ENCODE measurements around the gene ATAD3B. TPM values are rescaled to one million over a fixed set of nuclear protein-coding genes. Genes with fewer than 3 reads are reported as not detected.
"Not testable (repeated sequence)": the region's sequence is repeated elsewhere in the genome, so short reads cannot be mapped to it uniquely, and the experiment has no call there.

Gene ATAD3B
- total RNA-seq, 6 donors from 2014 or later, result 19.9 to 120 (median 26.9) TPM

- Histone ChIP-seq H3K27ac (no peak overlapping the region), H3K4me3 (no peak overlapping the region), H3K36me3 (no peaks in the 10 kb centered on the region), H3K27me3 (no peaks in the 10 kb centered on the region), H3K4me1 (no peaks in the 10 kb centered on the region), H3K9me3 (no peaks in the 10 kb centered on the region)
- peak in 1 of 2 donors; percentile 76 for DNase-seq
- 90 to 91% methylated on average over 23 to 26 of the region's 26 CpGs for WGBS, 2 donors
- no peak for ATAC-seq (ENCODE audit: low FRiP score in 2 of 2)
- TF ChIP-seq POLR2A (IDR thresholded peaks at IDR 0.05), result no peak
- TF ChIP-seq POLR2AphosphoS5 (IDR thresholded peaks at IDR 0.05), result no peak
- TF ChIP-seq EP300 (IDR thresholded peaks at IDR 0.05), result no peak
- TF ChIP-seq CTCF (IDR thresholded peaks at IDR 0.05), result no peak
These were observed 19.7 kb upstream of the ATAD3B start for GRCh38 chr1:1451696-1452364.

GRCh38 chr1:1452365-1452739 lies 19.2 kb upstream of the ATAD3B start:
- not testable (repeated sequence) for H3K36me3 ChIP-seq; H3K9me3 ChIP-seq; H3K4me1 ChIP-seq; ATAC-seq (ENCODE audit: low FRiP score in 2 of 2); H3K27ac ChIP-seq; DNase-seq; H3K27me3 ChIP-seq; H3K4me3 ChIP-seq
- WGBS, 2 donors, result 70 to 93% methylated on average over 6 of the region's 8 CpGs

GRCh38 chr1:1452882-1453281 lies 18.7 kb upstream of the ATAD3B start:
- ATAC-seq (ENCODE audit: low FRiP score in 2 of 2) (no peak), DNase-seq (peak in 1 of 2 donors; percentile 66)
- WGBS, 2 donors, result 90 to 94% methylated on average over 7 to 16 of the region's 16 CpGs
- no peaks in the 10 kb centered on the region for H3K27me3 ChIP-seq
- H3K4me3 ChIP-seq, result no peak overlapping the region
- H3K27ac ChIP-seq, result no peak overlapping the region
- TF ChIP-seq CTCF (IDR thresholded peaks at IDR 0.05) (no peak), EP300 (IDR thresholded peaks at IDR 0.05) (no peak), POLR2AphosphoS5 (IDR thresholded peaks at IDR 0.05) (no peak), POLR2A (IDR thresholded peaks at IDR 0.05) (no peak)
- H3K9me3 ChIP-seq, result no peaks in the 10 kb centered on the region
- H3K36me3 ChIP-seq, result no peaks in the 10 kb centered on the region
- H3K4me1 ChIP-seq, result no peaks in the 10 kb centered on the region

GRCh38 chr1:1454286-1455056 lies 17.1 kb upstream of the ATAD3B start:
- DNase-seq, result peak in 1 of 2 donors; percentile 71
- ATAC-seq (ENCODE audit: low FRiP score in 2 of 2); H3K4me3 ChIP-seq; H3K36me3 ChIP-seq; H3K27me3 ChIP-seq; H3K27ac ChIP-seq; H3K9me3 ChIP-seq; H3K4me1 ChIP-seq: not testable (repeated sequence)
- 87% methylated on average over 19 to 22 of the region's 41 CpGs for WGBS, 2 donors

DNA sequence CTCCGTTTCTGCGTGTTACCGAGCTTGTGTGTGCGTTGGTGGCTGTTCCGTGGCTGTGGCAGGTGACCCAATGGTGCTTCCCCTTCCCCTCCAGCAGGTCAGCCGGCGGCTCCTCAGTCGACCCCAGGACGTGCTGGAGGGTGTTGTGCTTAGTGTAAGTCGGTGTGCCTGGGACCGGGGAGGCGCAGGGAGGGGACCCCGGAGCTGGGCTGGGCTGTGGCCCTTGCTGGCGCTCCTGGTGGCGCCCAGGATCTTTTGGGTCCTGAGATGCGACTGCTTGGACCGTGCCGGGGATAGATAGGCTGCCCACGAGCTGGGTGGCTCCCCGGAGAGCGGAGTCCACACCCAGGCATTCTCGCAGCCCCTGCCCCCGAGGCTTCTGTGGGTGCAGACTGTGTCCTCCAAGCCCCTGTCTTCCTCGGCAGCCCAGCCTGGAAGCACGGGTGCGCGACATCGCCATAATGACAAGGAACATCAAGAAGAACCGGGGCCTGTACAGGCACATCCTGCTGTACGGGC lies 16.1 kb upstream of the ATAD3B start:
- ATAC-seq (ENCODE audit: low FRiP score in 2 of 2), result no peak
- no peaks in the 10 kb centered on the region for H3K9me3 ChIP-seq
- 76 to 90% methylated on average over 5 to 23 of the region's 30 CpGs for WGBS, 2 donors
- no peak overlapping the region for H3K27ac ChIP-seq
- H3K4me3 ChIP-seq, result no peak overlapping the region
- H3K27me3 ChIP-seq, result no peaks in the 10 kb centered on the region
- no peaks in the 10 kb centered on the region for H3K4me1 ChIP-seq
- DNase-seq, result peak in 1 of 2 donors; percentile 73
- H3K36me3 ChIP-seq, result no peaks in the 10 kb centered on the region
- no peak for TF ChIP-seq POLR2AphosphoS5 (IDR thresholded peaks at IDR 0.05)
- no peak for TF ChIP-seq CTCF (IDR thresholded peaks at IDR 0.05)
- no peak for TF ChIP-seq POLR2A (IDR thresholded peaks at IDR 0.05)
- no peak for TF ChIP-seq EP300 (IDR thresholded peaks at IDR 0.05)

GRCh38 chr1:1455934-1456333 lies 15.6 kb upstream of the ATAD3B start:
- H3K27ac ChIP-seq; H3K36me3 ChIP-seq; H3K27me3 ChIP-seq; DNase-seq; H3K4me1 ChIP-seq; H3K9me3 ChIP-seq; H3K4me3 ChIP-seq; ATAC-seq (ENCODE audit: low FRiP score in 2 of 2): not testable (repeated sequence)
- WGBS, 2 donors, result 100% methylated on average over 1 of the region's 15 CpGs; no CpG with 5 or more reads in 1 of the 2 donors

DNA sequence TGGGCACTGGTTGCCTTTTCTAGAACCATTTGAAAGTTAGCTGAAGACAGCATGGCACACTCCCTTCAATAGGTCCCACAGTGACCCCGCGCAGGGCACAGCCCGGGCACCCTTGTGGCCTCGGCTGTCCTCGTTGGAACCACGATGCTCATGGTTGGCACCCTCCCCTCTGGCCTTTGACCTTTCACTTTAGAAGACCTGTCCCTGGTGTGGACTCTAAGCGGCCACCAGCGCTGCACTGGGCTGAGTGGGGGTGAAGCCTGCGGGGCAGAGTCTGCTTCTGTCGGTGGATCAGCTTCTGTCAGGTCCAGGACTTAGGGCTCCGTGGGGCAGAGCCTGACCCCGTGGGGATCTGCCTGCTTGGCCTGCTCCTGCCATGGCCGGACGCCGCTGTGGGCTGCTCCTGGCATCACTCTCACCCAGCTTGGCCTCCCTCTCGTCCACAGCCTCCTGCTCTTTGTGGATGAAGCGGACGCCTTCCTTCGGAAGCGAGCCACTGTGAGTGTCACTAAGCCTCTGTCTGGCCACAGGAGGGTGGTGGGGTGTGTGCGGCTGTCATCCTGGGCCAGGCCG lies 14.8 kb upstream of the ATAD3B start:
- WGBS, 2 donors, result 90 to 97% methylated on average over 4 to 14 of the region's 22 CpGs
- DNase-seq, result peak in 1 of 2 donors; percentile 63
- H3K4me3 ChIP-seq; H3K9me3 ChIP-seq; H3K36me3 ChIP-seq; ATAC-seq (ENCODE audit: low FRiP score in 2 of 2); H3K27ac ChIP-seq; H3K4me1 ChIP-seq; H3K27me3 ChIP-seq: not testable (repeated sequence)

DNA sequence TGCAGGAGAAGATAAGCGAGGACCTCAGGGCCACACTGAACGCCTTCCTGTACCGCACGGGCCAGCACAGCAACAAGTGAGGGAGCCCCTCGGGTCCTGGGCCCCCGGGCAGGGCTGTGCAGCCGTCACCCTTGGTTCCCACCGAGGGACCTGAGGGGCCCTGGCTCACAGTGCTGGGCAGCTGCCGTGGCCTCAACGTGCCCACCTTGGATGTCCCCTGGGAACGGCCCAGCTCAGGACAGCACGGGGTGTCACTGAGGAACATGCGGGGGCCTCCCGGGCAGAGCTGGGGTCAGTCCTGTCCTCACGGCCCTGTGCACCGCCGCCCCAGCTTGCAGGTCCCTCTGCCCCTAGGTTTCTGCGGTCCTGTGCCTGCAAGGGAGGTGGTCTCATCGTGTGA lies 12.4 kb upstream of the ATAD3B start:
- not testable (repeated sequence) for H3K36me3 ChIP-seq; H3K27me3 ChIP-seq; H3K4me3 ChIP-seq; ATAC-seq (ENCODE audit: low FRiP score in 2 of 2); H3K27ac ChIP-seq; H3K9me3 ChIP-seq
- peak in 1 of 2 donors; percentile 60 for DNase-seq
- WGBS, 2 donors, result no CpG with 5 or more reads among the region's 19 CpGs
- H3K4me1 ChIP-seq, result peaks cover 0 to 12% (median 8%) of the 10 kb centered on the region in 4 donors

GRCh38 chr1:1459711-1460110 lies 11.9 kb upstream of the ATAD3B start:
- H3K36me3 ChIP-seq; H3K4me3 ChIP-seq; H3K9me3 ChIP-seq; H3K27me3 ChIP-seq; ATAC-seq (ENCODE audit: low FRiP score in 2 of 2); H3K27ac ChIP-seq: not testable (repeated sequence)
- WGBS, 2 donors, result 88 to 92% methylated on average over 9 to 11 of the region's 14 CpGs
- DNase-seq, result peak in 1 of 2 donors; percentile 64
- peaks cover 0 to 12% (median 8%) of the 10 kb centered on the region in 4 donors for H3K4me1 ChIP-seq
